Neural progenitor cell (in vitro differentiated cells): Measurements from ENCODE around the gene RPS26.
"Not testable (repeated sequence)": the region's sequence is repeated elsewhere in the genome, so short reads cannot be mapped to it uniquely, and the experiment has no call there.

Experiments
- CTCF ChIP-seq: fragments of 200-600 bp; sonication (generic); IDR thresholded peaks from 2 replicates; pipeline ENCODE4 v1.5.1; 2017; ENCODE audit warnings: antibody characterized with exemption, mild to moderate bottlenecking
- EZH2 ChIP-seq: fragments of 200-600 bp; sonication (generic); IDR thresholded peaks from 2 replicates; pipeline ENCODE4 v1.6.1; 2017; ENCODE audit warnings: antibody characterized with exemption, mild to moderate bottlenecking, moderate library complexity
- EZH2phosphoT487 ChIP-seq: fragments of 200-600 bp; sonication (generic); IDR thresholded peaks from 2 replicates; pipeline ENCODE4 v1.6.1; 2017; ENCODE audit warnings: antibody characterized with exemption

DNA sequence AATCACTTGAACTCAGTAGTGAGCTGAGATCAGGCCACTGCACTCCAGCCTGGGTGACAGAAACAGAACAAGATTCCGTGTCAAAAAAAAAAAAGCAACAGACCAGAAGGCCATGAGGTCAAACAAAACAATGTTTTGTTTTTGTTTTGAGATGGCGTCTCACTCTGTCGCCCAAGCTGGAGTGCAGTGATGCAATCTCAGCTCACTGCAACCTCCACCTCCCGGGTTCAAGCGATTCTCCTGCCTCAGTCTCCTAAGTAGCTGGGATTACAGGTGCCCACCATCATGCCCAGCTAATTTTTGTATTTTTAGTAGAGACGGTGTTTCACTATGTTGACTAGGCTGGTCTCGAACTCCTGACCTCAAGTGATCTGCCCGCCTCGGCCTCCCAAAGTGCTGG lies 36.2 kb downstream of the RPS26 start:
- not testable (repeated sequence) for TF ChIP-seq CTCF, EZH2phosphoT487, EZH2
